GM21825 (cell line): ENCODE measurements around the gene TRIP10.
"Not testable (repeated sequence)": the region's sequence is repeated elsewhere in the genome, so short reads cannot be mapped to it uniquely, and the experiment has no call there.

ENCODE experiments used
- ATAC-seq: cut with Tn5 transposase; IDR thresholded peaks from one replicate; pipeline ENCODE4 v1.9.1; 2021; ENCODE audit warnings: mild to moderate bottlenecking, moderate library complexity; ENCODE audit not compliant: unreplicated experiment

TRIP10 gene

GRCh38 chr19:6793973-6794372 lies 54.5 kb downstream of the TRIP10 start:
- ATAC-seq, result no peak

GRCh38 chr19:6794686-6795431 lies 55.4 kb downstream of the TRIP10 start:
- ATAC-seq, result no peak

- ATAC-seq, result no peak
Measured at GRCh38 chr19:6796278-6796677, 56.8 kb downstream of the TRIP10 start.

- ATAC-seq, result no peak
Measured at GRCh38 chr19:6797646-6798045, 58.2 kb downstream of the TRIP10 start.

GRCh38 chr19:6800160-6800790 lies 60.8 kb downstream of the TRIP10 start:
- ATAC-seq, result not testable (repeated sequence)

GRCh38 chr19:6800991-6801484 lies 61.6 kb downstream of the TRIP10 start:
- ATAC-seq, result peak; percentile 8
